Measurements from ENCODE around the gene MVD. TPM values are rescaled to one million over a fixed set of nuclear protein-coding genes. Genes with fewer than 3 reads are reported as not detected.

The MVD gene
- polyA plus RNA-seq, 1 donor (not counting 4 experiments of a cell fraction or from before 2014, with no cell fraction given) = 59.6 TPM

DNA sequence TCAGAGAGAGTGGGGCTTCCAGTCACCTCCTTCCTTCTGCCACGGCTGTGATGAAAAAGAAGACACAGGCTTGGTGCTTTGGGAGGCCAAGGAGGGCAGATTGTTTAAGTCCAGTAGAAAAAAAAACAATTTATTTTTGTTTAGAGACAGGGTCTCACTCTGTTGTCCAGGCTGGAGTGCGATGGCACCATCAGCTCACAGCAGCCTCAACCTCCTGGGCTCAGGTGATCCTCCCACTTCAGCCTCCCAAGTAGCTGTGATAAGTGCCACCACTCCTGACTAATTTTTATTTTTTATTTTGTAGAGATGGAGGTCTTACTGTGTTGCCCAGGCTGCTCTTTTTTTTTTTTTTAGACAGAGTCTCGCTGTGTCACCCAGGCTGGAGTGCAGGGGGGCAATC is 2.7 kb upstream of the MVD start:
- H3K9me3 ChIP-seq (ENCODE audit: control insufficient read depth, low read depth, low read length) = no peaks in the 10 kb centered on the region
- no peak overlapping the region for H2AFZ ChIP-seq (ENCODE audit: control insufficient read depth, low read length)
- dilution Hi-C loops (cut with MboI; ENCODE audit: extremely low pct_ligation_motif_present, low sequenced_read_pairs) = loop anchor here (25.0 kb wide), 1 partner anchor 97 kb away; no protein-coding TSS in a partner anchor
- H3K36me3 ChIP-seq (ENCODE audit: control insufficient read depth in 2 of 2, extremely low read depth in 1 of 2, insufficient read depth in 2 of 2, low read length in 2 of 2) = peaks cover 0 to 2% of the 10 kb centered on the region in 2 experiments
- H3K79me2 ChIP-seq (ENCODE audit: control insufficient read depth, insufficient read depth, low read length) = peaks cover 32% of the 10 kb centered on the region
- H3K27ac ChIP-seq (ENCODE audit: control insufficient read depth, insufficient read depth, low read length) = no peak overlapping the region
- no peak overlapping the region for H3K4me3 ChIP-seq (ENCODE audit: control insufficient read depth in 2 of 3, extremely low read depth in 1 of 3, insufficient read depth in 2 of 3, low read depth in 1 of 3, low read length in 3 of 3)
- no peaks in the 10 kb centered on the region for H3K9me1 ChIP-seq (ENCODE audit: control insufficient read depth, extremely low read depth, insufficient read depth, low read length)
- no peak for TF ChIP-seq EZH2 (IDR thresholded peaks at IDR 0.05; ENCODE audit: low read length)
- TF ChIP-seq, protein P1, sequence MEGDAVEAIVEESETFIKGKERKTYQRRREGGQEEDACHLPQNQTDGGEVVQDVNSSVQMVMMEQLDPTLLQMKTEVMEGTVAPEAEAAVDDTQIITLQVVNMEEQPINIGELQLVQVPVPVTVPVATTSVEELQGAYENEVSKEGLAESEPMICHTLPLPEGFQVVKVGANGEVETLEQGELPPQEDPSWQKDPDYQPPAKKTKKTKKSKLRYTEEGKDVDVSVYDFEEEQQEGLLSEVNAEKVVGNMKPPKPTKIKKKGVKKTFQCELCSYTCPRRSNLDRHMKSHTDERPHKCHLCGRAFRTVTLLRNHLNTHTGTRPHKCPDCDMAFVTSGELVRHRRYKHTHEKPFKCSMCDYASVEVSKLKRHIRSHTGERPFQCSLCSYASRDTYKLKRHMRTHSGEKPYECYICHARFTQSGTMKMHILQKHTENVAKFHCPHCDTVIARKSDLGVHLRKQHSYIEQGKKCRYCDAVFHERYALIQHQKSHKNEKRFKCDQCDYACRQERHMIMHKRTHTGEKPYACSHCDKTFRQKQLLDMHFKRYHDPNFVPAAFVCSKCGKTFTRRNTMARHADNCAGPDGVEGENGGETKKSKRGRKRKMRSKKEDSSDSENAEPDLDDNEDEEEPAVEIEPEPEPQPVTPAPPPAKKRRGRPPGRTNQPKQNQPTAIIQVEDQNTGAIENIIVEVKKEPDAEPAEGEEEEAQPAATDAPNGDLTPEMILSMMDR (optimal IDR thresholded peaks at IDR 0.05 in 1 of 3, IDR thresholded peaks at IDR 0.05 in 1 of 3, conservative IDR thresholded peaks at IDR 0.05 in 1 of 3; ENCODE audit: extremely low read depth in 1 of 3, insufficient read depth in 2 of 3, low read length in 3 of 3) = no peak
- no peaks in the 10 kb centered on the region for H4K20me1 ChIP-seq (ENCODE audit: control insufficient read depth, extremely low read depth, insufficient read depth, low read length)
- no peak overlapping the region for H3K4me2 ChIP-seq (ENCODE audit: control insufficient read depth, extremely low read depth, insufficient read depth, low read depth, low read length)
- H3K4me1 ChIP-seq (ENCODE audit: control insufficient read depth, extremely low read depth, insufficient read depth, low read length) = peaks cover 19% of the 10 kb centered on the region
- H3K9ac ChIP-seq (ENCODE audit: control insufficient read depth, extremely low read depth, insufficient read depth, low read length) = no peak overlapping the region
- DNase-seq (ENCODE audit: low read depth, low spot score) = no peak
- FAIRE-seq = no peak
- no peaks in the 10 kb centered on the region for H3K27me3 ChIP-seq (ENCODE audit: control insufficient read depth, extremely low read depth, insufficient read depth, low read length)

DNA sequence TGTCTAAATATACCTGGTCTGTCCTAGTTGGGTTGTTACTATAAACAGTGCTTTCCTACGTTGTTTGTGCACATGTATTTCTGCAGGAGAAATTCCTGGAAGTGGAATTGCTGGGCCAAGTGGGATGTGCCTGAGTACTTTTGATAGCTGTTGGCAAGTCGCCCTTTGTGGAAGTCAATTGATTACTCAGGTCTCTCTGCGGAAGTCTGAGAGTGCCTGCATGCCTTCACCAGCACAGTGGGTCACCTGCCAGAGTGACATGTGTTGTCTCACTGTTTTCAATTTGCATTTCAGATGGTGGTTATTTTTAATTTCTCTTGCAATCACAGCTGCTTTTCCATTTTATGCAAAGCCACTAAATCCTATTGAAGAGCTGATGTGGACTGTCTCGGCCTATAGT is 2.3 kb upstream of the MVD start:
- DNase-seq (ENCODE audit: low read depth, low spot score) = no peak
- Histone ChIP-seq H2AFZ (ENCODE audit: control insufficient read depth, low read length) (no peak overlapping the region), H3K36me3 (ENCODE audit: control insufficient read depth in 2 of 2, extremely low read depth in 1 of 2, insufficient read depth in 2 of 2, low read length in 2 of 2) (peaks cover under 1 to 3% of the 10 kb centered on the region in 2 experiments), H3K9me3 (ENCODE audit: control insufficient read depth, low read depth, low read length) (no peaks in the 10 kb centered on the region), H3K4me3 (ENCODE audit: control insufficient read depth in 2 of 3, extremely low read depth in 1 of 3, insufficient read depth in 2 of 3, low read depth in 1 of 3, low read length in 3 of 3) (no peak overlapping the region), H3K27me3 (ENCODE audit: control insufficient read depth, extremely low read depth, insufficient read depth, low read length) (no peaks in the 10 kb centered on the region), H3K4me1 (ENCODE audit: control insufficient read depth, extremely low read depth, insufficient read depth, low read length) (peaks cover 19% of the 10 kb centered on the region), H3K9me1 (ENCODE audit: control insufficient read depth, extremely low read depth, insufficient read depth, low read length) (no peaks in the 10 kb centered on the region), H3K27ac (ENCODE audit: control insufficient read depth, insufficient read depth, low read length) (no peak overlapping the region), H3K79me2 (ENCODE audit: control insufficient read depth, insufficient read depth, low read length) (peaks cover 35% of the 10 kb centered on the region), H4K20me1 (ENCODE audit: control insufficient read depth, extremely low read depth, insufficient read depth, low read length) (peaks cover 2% of the 10 kb centered on the region), H3K9ac (ENCODE audit: control insufficient read depth, extremely low read depth, insufficient read depth, low read length) (no peak overlapping the region), H3K4me2 (ENCODE audit: control insufficient read depth, extremely low read depth, insufficient read depth, low read depth, low read length) (peak overlapping the region; percentile 13)
- FAIRE-seq = no peak
- TF ChIP-seq EZH2 (IDR thresholded peaks at IDR 0.05; ENCODE audit: low read length) = no peak
- TF ChIP-seq, protein P1 (optimal IDR thresholded peaks at IDR 0.05 in 1 of 3, IDR thresholded peaks at IDR 0.05 in 1 of 3, conservative IDR thresholded peaks at IDR 0.05 in 1 of 3; ENCODE audit: extremely low read depth in 1 of 3, insufficient read depth in 2 of 3, low read length in 3 of 3) = no peak
- dilution Hi-C loops (cut with MboI; ENCODE audit: extremely low pct_ligation_motif_present, low sequenced_read_pairs) = loop anchor here (25.0 kb wide), 1 partner anchor 97 kb away; no protein-coding TSS in a partner anchor
